ENCODE data around the gene PRKRA. TPM values are rescaled to one million over a fixed set of nuclear protein-coding genes. Genes with fewer than 3 reads are reported as not detected.

Gene PRKRA
- total and polyA plus RNA-seq, 2 experiments from 2014 or later, result 44.0 to 67.1 TPM

DNA sequence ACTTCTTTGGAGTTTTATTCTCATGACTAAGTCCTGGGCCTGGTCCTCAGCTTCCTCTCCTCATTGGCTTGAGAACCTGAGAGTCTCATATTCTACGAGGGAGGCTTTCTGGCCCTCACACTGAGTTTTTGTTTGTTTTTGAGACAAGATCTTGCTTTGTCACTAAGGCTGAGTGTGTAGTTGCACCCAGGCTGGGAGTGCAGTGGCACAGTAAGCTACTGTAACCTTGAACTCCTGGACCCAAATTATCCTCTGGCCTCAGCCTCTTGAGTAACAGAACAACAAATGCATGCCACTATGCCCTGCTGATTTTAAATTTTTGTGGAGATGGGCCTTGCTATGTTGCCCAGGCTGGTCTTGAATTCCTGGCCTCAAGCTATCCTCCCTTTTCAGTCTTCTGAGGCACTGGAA lies 22.6 kb downstream of the PRKRA start:
- Histone ChIP-seq H3K4me1 (ENCODE audit: insufficient read depth) (no peaks in the 10 kb centered on the region), H4K20me1 (replicated peaks; ENCODE audit: insufficient read depth) (no peaks in the 10 kb centered on the region; the same call in none of the 2 replicates), H3K4me2 (no peak overlapping the region), H3K27me3 (ENCODE audit: insufficient read depth) (no peaks in the 10 kb centered on the region), H3K9me2 (ENCODE audit: insufficient read depth) (no peaks in the 10 kb centered on the region), H3K79me2 (replicated peaks; ENCODE audit: insufficient read depth) (no peaks in the 10 kb centered on the region; the same call in 1 of the 2 replicates), H3K27ac (ENCODE audit: low read depth) (no peak overlapping the region), H3F3A (replicated peaks; ENCODE audit: low read depth) (no peaks in the 10 kb centered on the region), H3K36me3 (ENCODE audit: insufficient read depth) (peaks cover 23% of the 10 kb centered on the region; the same call in 1 of the 2 replicates), H2AFZ (no peak overlapping the region), H3K4me3 (no peak overlapping the region)
- no peak for ATAC-seq
- H3K9me3 Mint-ChIP-seq, result peaks cover 7% of the 10 kb centered on the region; the same call in 1 of the 3 replicates
- H3K27me3 Mint-ChIP-seq (ENCODE audit: insufficient read depth, low read depth, poor library complexity), result no peaks in the 10 kb centered on the region
- no peak for TF ChIP-seq STAT1 (IDR thresholded peaks at IDR 0.05; ENCODE audit: unreplicated experiment)
- no peaks in the 10 kb centered on the region for H3K4me1 Mint-ChIP-seq
- H3K36me3 Mint-ChIP-seq (ENCODE audit: low read depth), result peaks cover 56% of the 10 kb centered on the region
- H3K27ac Mint-ChIP-seq, result no peak overlapping the region
- no peak overlapping the region for H3K4me3 Mint-ChIP-seq
- no peak for DNase-seq (ENCODE audit: low spot score)

DNA sequence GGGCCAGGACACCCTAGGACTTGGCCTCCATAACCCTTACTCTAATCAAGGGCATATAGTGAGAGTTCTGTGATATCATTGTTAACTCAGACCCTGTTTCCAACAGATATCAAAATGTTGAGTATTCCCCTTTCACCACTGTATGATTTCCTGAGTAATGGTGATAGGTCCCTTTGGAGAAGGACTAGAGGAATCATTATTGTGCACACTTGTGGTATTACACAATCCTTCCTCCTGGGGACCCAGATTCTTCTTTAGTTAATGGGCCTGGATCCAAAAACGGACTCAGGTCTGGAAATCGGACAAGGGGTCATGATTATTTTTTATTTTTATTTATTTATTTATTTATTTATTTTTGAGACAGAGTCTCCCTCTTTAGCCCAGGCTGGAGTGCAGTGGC lies 23.5 kb downstream of the PRKRA start:
- Mint-ChIP-seq H3K36me3 (ENCODE audit: low read depth) (peaks cover 50% of the 10 kb centered on the region), H3K27ac (no peak overlapping the region), H3K4me1 (no peaks in the 10 kb centered on the region), H3K27me3 (ENCODE audit: insufficient read depth, low read depth, poor library complexity) (no peaks in the 10 kb centered on the region), H3K4me3 (no peak overlapping the region), H3K9me3 (peaks cover 7% of the 10 kb centered on the region; the same call in 1 of the 3 replicates)
- no peaks in the 10 kb centered on the region; the same call in 1 of the 2 replicates for H4K20me1 ChIP-seq (replicated peaks; ENCODE audit: insufficient read depth)
- no peak for DNase-seq (ENCODE audit: low spot score)
- no peak overlapping the region for H3K4me3 ChIP-seq
- no peaks in the 10 kb centered on the region for H3K27me3 ChIP-seq (ENCODE audit: insufficient read depth)
- no peaks in the 10 kb centered on the region; the same call in none of the 2 replicates for H3K79me2 ChIP-seq (replicated peaks; ENCODE audit: insufficient read depth)
- H3K27ac ChIP-seq (ENCODE audit: low read depth), result no peak overlapping the region
- no peak overlapping the region for H3K4me2 ChIP-seq
- H3F3A ChIP-seq (replicated peaks; ENCODE audit: low read depth), result no peaks in the 10 kb centered on the region
- no peaks in the 10 kb centered on the region for H3K9me2 ChIP-seq (ENCODE audit: insufficient read depth)
- peaks cover 14% of the 10 kb centered on the region; the same call in 1 of the 2 replicates for H3K36me3 ChIP-seq (ENCODE audit: insufficient read depth)
- H3K4me1 ChIP-seq (ENCODE audit: insufficient read depth), result no peaks in the 10 kb centered on the region
- H2AFZ ChIP-seq, result no peak overlapping the region
- ATAC-seq, result no peak
- no peak for TF ChIP-seq NANOG (IDR thresholded peaks at IDR 0.05; ENCODE audit: borderline replicate concordance)
- no peak for TF ChIP-seq ZNF331 (CRISPR knock-in tag; IDR thresholded peaks at IDR 0.05; ENCODE audit: low read depth)
- TF ChIP-seq JUNB (IDR thresholded peaks at IDR 0.05; ENCODE audit: unreplicated experiment), result no peak
- TF ChIP-seq, protein P1, sequence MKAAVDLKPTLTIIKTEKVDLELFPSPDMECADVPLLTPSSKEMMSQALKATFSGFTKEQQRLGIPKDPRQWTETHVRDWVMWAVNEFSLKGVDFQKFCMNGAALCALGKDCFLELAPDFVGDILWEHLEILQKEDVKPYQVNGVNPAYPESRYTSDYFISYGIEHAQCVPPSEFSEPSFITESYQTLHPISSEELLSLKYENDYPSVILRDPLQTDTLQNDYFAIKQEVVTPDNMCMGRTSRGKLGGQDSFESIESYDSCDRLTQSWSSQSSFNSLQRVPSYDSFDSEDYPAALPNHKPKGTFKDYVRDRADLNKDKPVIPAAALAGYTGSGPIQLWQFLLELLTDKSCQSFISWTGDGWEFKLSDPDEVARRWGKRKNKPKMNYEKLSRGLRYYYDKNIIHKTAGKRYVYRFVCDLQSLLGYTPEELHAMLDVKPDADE (IDR thresholded peaks at IDR 0.05), result no peak
- TF ChIP-seq, protein P2, sequence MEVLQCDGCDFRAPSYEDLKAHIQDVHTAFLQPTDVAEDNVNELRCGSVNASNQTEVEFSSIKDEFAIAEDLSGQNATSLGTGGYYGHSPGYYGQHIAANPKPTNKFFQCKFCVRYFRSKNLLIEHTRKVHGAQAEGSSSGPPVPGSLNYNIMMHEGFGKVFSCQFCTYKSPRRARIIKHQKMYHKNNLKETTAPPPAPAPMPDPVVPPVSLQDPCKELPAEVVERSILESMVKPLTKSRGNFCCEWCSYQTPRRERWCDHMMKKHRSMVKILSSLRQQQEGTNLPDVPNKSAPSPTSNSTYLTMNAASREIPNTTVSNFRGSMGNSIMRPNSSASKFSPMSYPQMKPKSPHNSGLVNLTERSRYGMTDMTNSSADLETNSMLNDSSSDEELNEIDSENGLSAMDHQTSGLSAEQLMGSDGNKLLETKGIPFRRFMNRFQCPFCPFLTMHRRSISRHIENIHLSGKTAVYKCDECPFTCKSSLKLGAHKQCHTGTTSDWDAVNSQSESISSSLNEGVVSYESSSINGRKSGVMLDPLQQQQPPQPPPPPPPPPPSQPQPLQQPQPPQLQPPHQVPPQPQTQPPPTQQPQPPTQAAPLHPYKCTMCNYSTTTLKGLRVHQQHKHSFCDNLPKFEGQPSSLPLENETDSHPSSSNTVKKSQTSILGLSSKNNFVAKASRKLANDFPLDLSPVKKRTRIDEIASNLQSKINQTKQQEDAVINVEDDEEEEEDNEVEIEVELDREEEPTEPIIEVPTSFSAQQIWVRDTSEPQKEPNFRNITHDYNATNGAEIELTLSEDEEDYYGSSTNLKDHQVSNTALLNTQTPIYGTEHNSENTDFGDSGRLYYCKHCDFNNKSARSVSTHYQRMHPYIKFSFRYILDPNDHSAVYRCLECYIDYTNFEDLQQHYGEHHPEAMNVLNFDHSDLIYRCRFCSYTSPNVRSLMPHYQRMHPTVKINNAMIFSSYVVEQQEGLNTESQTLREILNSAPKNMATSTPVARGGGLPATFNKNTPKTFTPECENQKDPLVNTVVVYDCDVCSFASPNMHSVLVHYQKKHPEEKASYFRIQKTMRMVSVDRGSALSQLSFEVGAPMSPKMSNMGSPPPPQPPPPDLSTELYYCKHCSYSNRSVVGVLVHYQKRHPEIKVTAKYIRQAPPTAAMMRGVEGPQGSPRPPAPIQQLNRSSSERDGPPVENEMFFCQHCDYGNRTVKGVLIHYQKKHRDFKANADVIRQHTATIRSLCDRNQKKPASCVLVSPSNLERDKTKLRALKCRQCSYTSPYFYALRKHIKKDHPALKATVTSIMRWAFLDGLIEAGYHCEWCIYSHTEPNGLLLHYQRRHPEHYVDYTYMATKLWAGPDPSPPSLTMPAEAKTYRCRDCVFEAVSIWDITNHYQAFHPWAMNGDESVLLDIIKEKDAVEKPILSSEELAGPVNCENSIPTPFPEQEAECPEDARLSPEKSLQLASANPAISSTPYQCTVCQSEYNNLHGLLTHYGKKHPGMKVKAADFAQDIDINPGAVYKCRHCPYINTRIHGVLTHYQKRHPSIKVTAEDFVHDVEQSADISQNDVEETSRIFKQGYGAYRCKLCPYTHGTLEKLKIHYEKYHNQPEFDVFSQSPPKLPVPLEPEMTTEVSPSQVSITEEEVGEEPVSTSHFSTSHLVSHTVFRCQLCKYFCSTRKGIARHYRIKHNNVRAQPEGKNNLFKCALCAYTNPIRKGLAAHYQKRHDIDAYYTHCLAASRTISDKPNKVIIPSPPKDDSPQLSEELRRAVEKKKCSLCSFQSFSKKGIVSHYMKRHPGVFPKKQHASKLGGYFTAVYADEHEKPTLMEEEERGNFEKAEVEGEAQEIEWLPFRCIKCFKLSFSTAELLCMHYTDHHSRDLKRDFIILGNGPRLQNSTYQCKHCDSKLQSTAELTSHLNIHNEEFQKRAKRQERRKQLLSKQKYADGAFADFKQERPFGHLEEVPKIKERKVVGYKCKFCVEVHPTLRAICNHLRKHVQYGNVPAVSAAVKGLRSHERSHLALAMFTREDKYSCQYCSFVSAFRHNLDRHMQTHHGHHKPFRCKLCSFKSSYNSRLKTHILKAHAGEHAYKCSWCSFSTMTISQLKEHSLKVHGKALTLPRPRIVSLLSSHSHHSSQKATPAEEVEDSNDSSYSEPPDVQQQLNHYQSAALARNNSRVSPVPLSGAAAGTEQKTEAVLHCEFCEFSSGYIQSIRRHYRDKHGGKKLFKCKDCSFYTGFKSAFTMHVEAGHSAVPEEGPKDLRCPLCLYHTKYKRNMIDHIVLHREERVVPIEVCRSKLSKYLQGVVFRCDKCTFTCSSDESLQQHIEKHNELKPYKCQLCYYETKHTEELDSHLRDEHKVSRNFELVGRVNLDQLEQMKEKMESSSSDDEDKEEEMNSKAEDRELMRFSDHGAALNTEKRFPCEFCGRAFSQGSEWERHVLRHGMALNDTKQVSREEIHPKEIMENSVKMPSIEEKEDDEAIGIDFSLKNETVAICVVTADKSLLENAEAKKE (CRISPR knock-in tag; IDR thresholded peaks at IDR 0.05), result no peak
- TF ChIP-seq STAT1 (IDR thresholded peaks at IDR 0.05; ENCODE audit: unreplicated experiment), result no peak
- no peak for TF ChIP-seq EZH2 (IDR thresholded peaks at IDR 0.05; ENCODE audit: low read depth, unreplicated experiment)
- TF ChIP-seq, protein P3, sequence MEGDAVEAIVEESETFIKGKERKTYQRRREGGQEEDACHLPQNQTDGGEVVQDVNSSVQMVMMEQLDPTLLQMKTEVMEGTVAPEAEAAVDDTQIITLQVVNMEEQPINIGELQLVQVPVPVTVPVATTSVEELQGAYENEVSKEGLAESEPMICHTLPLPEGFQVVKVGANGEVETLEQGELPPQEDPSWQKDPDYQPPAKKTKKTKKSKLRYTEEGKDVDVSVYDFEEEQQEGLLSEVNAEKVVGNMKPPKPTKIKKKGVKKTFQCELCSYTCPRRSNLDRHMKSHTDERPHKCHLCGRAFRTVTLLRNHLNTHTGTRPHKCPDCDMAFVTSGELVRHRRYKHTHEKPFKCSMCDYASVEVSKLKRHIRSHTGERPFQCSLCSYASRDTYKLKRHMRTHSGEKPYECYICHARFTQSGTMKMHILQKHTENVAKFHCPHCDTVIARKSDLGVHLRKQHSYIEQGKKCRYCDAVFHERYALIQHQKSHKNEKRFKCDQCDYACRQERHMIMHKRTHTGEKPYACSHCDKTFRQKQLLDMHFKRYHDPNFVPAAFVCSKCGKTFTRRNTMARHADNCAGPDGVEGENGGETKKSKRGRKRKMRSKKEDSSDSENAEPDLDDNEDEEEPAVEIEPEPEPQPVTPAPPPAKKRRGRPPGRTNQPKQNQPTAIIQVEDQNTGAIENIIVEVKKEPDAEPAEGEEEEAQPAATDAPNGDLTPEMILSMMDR (conservative IDR thresholded peaks at IDR 0.05; ENCODE audit: low read depth in 2 of 2), result no peak
- TF ChIP-seq EZH2phosphoT487 (IDR thresholded peaks at IDR 0.05; ENCODE audit: unreplicated experiment), result no peak

All from GM23338 (cell line).